HG03521 (cell line): ENCODE results near the gene BCL11B.
"Not testable (repeated sequence)": the region's sequence is repeated elsewhere in the genome, so short reads cannot be mapped to it uniquely, and the experiment has no call there.

Source experiments
- ATAC-seq: cut with Tn5 transposase; IDR thresholded peaks from one replicate; pipeline ENCODE4 v1.9.1; 2021; ENCODE audit warnings: mild to moderate bottlenecking, moderate library complexity; ENCODE audit not compliant: unreplicated experiment

Gene BCL11B

DNA sequence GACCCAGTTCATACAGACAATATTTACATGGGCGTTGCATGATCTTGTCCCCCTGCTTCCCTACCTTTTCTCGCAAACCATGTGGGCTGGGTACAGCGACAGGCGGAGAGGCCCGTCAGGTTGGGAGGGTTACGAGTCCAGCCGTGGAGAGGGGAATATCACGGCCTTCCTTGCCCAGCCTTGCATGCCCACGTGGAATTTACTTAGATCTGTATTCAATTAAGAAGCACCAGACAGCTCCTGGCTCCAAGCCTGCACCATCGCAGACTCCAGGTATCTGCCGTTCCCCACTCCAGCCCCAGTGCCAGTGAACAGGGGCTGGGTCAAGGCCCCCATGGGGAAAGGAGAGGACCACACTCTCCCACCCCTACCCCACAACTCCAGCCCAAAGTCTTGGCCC lies 29.8 kb downstream of the BCL11B start:
- ATAC-seq: no peak

GRCh38 chr14:99241325-99242010 lies 30.5 kb downstream of the BCL11B start:
- ATAC-seq: no peak

- ATAC-seq: no peak
Observed at GRCh38 chr14:99240627-99241324, 31.2 kb downstream of the BCL11B start.

- no peak for ATAC-seq
Observed at GRCh38 chr14:99239661-99240092, 32.3 kb downstream of the BCL11B start.

- no peak for ATAC-seq
Observed at GRCh38 chr14:99238216-99238615, 33.8 kb downstream of the BCL11B start.

GRCh38 chr14:99237288-99237687 lies 34.7 kb downstream of the BCL11B start:
- ATAC-seq: no peak

DNA sequence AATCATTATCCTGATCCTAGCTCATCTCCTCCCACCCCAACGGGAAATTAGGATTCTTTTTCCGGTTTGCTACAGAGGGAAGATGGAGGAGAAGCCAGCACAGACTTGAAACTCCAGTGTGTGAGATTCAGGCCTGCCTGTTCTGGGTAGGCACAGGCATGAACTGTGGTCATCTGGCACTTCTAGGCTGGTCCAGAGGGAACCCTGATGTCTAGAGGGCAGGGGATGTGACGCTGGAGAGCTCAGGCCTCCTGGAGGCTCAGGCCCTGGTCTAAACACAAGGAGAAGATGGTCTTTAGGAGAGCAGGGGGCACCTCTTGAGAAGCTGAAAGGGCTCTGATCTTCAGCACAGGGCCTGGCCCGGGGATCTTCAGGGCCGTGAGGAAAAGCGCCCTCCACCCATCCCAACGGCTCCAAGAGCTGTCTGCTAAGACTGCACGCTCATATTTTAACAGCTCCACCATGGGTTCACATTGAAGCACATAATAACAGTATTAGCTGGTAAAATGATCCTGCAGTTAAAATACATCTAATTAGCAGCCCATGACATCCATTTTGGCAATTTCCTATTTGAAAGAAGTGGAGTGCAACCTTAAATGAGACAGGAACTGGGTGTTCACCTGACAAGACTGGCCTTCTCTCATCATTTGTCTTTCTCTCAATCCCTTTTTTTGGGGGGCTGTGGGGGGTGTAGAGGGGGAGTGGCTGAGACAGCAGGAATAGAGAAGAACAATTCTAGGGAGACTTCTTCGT lies 35.4 kb downstream of the BCL11B start:
- ATAC-seq: no peak

- no peak for ATAC-seq
Observed at GRCh38 chr14:99235582-99236320, 36.2 kb downstream of the BCL11B start.

DNA sequence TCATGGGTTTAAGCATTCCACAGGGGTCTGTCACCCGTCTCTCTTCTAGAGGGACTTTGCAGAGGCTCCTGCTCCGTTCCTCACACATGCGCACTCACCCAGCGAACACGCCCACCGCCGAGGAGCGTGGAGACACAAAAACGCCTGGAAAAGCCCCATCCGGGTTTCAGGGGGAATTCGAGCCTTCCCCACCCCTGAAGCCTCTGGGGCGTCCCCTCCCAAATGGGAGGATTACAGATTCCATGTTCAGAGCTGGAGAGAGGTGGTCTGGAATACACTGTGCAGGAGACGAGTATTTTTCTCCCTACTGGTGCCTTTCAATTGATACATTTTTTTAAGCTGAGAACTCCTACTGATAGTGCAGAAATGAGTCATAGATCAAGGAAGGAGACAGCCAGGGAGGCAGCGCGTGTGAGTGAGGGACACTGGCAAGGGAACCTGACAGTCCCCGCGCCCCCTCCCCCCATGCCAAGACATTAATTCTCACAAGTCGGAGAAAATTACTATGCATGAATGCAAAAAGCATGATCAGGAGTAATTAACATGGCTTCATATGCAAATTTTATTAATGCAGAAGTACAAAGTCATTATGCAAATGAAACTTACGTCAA lies 36.9 kb downstream of the BCL11B start:
- ATAC-seq: no peak

DNA sequence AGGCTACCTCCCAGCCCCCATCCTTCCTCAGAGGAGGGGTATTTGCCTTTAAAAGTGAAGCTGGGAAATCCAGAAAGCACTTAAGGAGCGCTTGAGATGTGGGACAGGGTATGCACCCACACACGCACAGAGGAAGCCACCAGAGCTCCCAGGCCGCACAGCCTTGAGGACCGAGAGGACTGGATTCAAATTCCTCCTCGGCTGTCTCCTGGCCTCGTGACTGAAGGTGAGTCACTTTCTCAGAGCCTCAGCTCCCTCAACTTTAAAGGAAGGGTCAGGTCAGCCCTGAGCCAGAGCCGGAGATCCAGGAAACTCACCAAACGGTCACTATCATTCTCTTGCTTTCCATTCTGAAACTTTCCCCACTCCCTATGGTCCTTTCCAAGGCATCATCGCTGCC lies 37.6 kb downstream of the BCL11B start:
- no peak for ATAC-seq

DNA sequence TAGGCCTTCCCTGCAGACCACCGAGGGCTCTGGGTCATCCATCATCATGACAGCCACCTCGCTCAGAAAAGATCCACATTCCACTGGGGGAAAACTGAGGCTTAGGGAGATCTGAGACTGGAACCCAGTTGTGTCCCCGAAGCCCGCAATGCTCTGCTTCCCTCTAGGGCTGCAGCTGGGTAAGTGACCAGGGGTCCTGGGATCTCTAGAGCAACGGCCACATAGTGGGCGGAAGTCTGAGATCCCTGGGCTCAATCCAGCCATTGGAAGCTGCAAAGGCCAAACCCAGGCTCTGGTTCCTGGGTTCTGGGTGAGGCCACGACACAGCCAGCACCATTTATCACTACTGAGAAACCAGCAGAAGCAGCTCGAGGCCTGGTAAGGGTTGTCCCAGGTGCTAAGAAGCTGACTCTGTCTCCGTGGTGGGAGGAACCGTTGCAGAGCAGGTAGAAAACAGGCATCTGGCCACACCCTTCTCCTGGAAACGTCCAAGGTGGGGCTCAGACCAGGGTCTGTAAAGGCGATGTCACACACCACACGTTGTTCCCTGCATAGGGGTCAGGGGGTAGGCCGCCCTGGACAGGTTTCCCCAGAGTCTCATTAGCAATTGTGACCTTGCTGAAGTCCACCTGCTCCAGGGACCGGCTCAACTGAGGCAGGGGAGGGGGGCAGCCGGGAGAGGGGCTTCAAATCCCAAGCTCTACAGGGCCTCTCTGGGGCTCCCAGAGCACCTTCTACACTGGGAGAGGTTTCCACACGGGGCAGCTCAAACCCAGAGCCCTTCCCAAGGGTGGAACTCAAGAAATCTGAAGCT lies 38.6 kb downstream of the BCL11B start:
- ATAC-seq: no peak

DNA sequence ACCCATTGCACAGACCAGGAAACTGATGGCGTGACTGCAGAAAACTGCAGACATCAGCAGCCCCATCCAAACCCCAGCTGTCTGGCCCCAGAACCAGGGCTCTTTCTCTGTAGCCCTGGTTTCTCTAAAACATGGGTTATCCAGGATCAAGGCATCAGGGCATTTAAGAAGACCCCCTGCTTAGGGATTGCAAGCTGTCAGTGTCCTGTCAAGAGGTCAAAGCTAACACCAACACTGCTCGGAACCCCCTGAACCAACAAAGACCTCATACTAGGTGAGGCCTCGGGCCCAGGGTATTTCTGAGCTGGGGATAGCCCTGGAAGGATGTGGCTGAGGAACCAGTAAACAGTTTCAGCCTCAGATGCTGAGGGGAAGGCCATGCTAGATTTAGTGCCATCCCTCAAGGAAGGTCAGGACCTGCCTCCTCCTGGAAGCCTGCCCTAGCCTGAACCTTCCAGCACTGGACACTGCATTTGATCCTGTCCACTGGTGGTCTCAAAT lies 39.2 kb downstream of the BCL11B start:
- no peak for ATAC-seq

DNA sequence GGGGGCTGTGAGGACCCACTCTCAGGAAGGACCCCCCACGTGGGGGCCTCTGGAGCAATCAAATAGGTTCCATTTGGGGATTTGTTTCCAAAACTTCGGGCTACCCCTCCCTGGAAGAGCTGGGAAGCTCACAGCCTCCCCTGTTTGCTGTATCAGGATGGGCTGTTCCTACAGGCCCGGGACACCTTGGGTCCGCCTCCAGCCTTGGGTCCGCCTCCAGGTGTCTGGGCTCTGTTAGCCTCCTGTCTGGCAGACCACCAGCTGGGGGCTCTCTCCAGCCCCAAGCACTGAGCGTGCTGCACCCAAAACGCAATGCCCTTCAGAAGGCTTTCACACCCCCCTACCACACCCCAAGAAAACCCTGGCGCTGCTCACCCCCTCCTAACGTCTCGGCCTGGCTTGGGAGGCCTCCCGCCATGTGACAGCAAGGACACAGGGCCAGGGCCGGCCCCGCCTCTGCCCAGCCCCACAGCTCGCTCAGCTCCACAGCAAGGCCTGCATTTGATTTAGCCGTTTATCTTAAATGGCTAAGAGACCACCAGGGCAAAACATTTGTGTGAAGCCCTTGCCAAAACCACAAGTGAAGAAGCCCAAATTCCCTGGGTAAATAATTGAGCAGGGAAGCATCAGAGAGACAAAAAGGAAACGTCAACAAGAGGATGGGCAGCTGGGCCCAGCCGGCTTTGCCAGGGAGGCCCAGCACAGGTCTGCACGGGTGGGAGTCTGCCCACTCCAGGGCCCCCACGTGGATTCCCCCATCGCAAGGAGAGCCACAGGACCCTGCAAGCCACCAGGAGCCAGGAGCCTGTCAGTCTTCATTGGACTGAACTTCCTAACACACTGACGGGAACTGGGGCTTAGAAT lies 39.9 kb downstream of the BCL11B start:
- ATAC-seq: no peak

DNA sequence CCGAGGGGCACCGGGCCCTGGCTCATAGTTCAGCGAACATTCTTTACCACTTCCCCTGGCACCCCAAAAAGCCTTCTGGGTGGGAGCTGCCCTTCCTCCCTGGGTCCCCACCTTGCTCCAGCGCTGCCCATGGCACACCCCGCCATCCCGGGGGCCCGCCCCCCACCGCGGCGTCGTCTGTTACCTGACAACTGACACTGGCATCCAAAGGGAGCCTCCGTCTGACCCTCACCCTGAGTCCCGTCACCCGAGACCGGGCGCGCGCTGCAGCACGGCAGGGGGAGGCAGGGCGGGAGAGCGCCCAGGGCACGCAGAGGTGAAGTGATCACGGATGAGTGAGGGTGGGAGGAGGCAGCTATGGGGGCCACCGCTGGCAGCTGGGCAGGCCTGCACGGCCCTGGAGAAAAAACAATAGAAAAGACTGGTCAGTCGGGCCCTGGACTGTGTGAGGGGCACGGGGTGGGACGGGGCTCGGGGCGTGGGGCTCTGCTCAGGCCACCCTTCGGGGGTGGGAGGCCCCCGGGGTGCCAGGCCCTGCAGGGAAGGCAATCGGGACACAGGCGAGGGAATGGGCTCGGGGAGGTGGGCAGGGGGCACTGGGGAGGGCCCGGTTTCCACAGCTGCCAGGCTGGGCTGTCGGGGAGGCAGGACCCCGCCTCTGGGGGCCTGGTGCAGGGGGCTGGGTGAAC lies 40.7 kb downstream of the BCL11B start:
- no peak for ATAC-seq

DNA sequence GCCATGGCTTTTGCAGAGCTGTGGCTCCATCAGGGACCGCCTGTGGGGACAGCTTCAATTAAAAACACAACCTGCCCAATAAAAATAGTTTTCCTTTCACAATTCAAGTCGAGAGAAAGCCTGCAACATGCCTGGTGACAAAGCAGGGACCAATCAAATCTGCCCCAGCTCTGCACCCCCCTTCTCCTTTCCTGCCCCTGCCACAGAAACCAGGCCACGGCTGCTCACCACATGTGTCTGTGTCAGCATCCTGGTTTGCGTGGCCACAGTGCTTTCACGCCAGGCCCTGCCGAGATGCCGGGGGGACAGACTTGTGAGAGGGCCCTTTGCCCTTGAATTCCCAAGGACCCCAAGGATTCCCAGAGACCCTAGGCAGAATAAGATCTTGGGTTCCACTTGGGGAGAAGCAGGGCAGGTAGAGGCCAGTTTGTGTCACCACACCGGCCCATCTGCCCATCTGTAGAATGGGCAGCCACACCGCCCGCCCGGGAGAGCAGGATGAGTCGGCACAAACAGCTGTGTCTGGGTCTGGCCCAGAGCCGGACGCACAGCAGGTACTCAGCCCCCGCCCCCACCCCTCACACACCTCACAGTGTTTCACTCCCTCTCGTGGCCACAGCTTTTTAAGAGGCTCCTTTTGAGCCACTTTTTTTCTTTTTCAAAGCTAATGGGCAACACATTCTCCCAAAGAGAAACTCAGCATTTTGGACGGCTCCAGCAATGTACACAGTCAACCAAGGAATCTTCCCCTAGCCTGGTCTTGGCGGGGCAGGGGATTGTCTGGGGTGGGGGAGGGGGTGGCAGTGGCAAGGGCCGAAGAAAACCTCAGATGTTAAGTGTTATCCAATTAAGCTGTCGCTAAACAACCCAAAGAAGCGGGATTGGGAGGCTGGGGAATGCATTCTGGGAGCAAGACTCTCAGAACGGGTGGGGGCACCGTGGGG lies 41.5 kb downstream of the BCL11B start:
- ATAC-seq: no peak

DNA sequence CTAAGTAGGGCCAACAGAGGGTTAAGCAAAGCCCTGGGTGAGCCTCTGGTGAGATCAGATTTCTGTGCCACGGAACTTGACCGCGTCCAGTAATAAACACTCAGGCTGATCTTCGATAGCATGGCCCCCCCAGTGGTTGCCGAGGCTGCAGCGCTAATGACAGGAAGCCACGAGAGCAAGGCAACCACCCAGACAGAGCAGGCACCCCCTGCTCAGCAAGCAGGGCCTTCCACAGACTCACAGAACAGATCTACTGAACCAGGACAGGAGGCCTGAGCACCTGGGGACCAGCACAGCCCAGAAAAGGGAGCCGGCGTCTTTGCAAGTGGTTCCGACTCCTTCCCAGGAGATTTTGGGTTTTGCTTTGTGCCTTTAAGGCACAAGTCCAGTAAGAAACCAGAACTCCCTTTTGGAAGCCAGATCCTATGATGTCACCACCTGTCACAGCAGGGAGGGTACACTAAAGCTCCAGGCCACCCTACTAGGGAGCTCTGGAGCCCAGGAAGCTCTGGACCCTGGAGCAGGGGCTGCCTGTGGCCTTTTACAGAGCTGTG lies 42.3 kb downstream of the BCL11B start:
- no peak for ATAC-seq

DNA sequence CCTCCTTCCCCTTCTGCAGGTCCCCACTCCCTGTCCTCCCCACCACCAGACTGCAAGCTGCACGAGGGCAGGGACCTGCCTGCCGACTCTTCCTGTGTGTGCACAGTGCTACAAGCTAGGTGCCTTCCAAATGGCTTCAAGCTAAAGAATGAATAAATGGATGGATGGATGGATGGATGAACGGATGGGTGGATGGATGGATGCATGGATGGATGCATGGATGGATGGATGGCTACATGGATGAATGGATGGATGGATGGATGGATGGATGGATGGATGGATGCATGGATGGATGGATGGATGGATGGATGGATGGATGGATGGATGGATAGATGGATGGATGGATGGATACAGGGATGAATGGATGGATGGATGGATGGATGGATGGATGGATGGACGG lies 43.2 kb downstream of the BCL11B start:
- not testable (repeated sequence) for ATAC-seq
